Caco-2 (cell line): Measurements from ENCODE around the gene GLYATL2. TPM values are rescaled to one million over a fixed set of nuclear protein-coding genes. Genes with fewer than 3 reads are reported as not detected.

Experiments used
- BruUV-seq: library from RNA; stranded (reverse); fragments of 400-500 nt; replicated peaks from 2 replicates; lab custom pipeline; 2021; lab: Mats Ljungman, UMichigan
- CTCF ChIA-PET: fragments of 300-600 bp; sonication (Branson Sonifier 250); formaldehyde crosslinking; loops from one replicate; lab custom pipeline; 2022; ENCODE audit warnings: antibody characterized with exemption; lab: Charles Lee
- POLR2A ChIA-PET: fragments of 300-600 bp; sonication (Branson Sonifier 250); formaldehyde crosslinking; loops from one replicate; lab custom pipeline; 2022; ENCODE audit warnings: antibody characterized with exemption; lab: Charles Lee
- DNase-seq, 2 experiments: peaks; one replicate each; pipeline versions ENCODE4 v3.0.0 to v3.0.0-alpha.2; 2020 to 2022
- H3K27me3 ChIP-seq: replicated peaks from 2 replicates; pipeline ENCODE4 v1.6.0; 2011; ENCODE audit warnings: low read length; ENCODE audit not compliant: control insufficient read depth, insufficient read depth
- H3K36me3 ChIP-seq: 2 replicates; pipeline ENCODE4 v1.5.1; 2011; ENCODE audit warnings: low read length; ENCODE audit not compliant: control insufficient read depth, insufficient read depth
- H3K4me1 ChIP-seq: fragments of 250-450 bp; sonication (Bioruptor Pico); 2 replicates; pipeline ENCODE4 v1.5.1; 2020; ENCODE audit warnings: mild to moderate bottlenecking
- H3K4me3 ChIP-seq: 2 replicates; pipeline ENCODE4 v1.5.1; 2011; ENCODE audit warnings: low read depth, mild to moderate bottlenecking, control low read depth, low read length
- H3K9me3 ChIP-seq: fragments of 250-450 bp; sonication (Bioruptor Pico); 2 replicates; pipeline ENCODE4 v1.5.1; 2020; ENCODE audit warnings: mild to moderate bottlenecking, moderate library complexity
- H3K27ac Mint-ChIP-seq: one replicate; pipeline ENCODE4 v1.8.0; 2022; ENCODE audit warnings: mixed read lengths; ENCODE audit not compliant: unreplicated experiment
- H3K27me3 Mint-ChIP-seq: one replicate; pipeline ENCODE4 v1.8.0; 2022; ENCODE audit warnings: mixed read lengths; ENCODE audit not compliant: insufficient read depth, unreplicated experiment
- H3K36me3 Mint-ChIP-seq: one replicate; pipeline ENCODE4 v1.8.0; 2022; ENCODE audit warnings: mild to moderate bottlenecking, mixed read lengths; ENCODE audit not compliant: insufficient read depth, unreplicated experiment
- H3K4me1 Mint-ChIP-seq: one replicate; pipeline ENCODE4 v1.8.0; 2022; ENCODE audit warnings: low read depth, mixed read lengths; ENCODE audit not compliant: unreplicated experiment
- H3K4me3 Mint-ChIP-seq: one replicate; pipeline ENCODE4 v1.8.0; 2022; ENCODE audit warnings: mild to moderate bottlenecking, moderate library complexity, mixed read lengths; ENCODE audit not compliant: unreplicated experiment
- H3K9me3 Mint-ChIP-seq: one replicate; pipeline ENCODE4 v1.8.0; 2022; ENCODE audit warnings: mixed read lengths; ENCODE audit not compliant: unreplicated experiment
- CTCF ChIP-seq, 2 experiments: fragments of 200-600 bp in 1 of 2; IDR thresholded peaks; 1 replicate in 1 of 2; 2 replicates in 1 of 2; pipeline versions ENCODE4 v1.5.1 to v1.8.0; 2011 to 2022; ENCODE audit warnings: antibody characterized with exemption in 1 of 2, control low read depth in 1 of 2, inconsistent platforms in 1 of 2, low read depth in 1 of 2, low read length in 1 of 2, mild to moderate bottlenecking in 1 of 2, moderate library complexity in 1 of 2; ENCODE audit not compliant: insufficient read depth in 1 of 2, severe bottlenecking in 1 of 2, unreplicated experiment in 1 of 2
- intact Hi-C: fragments of 100-400 bp; cut with micrococcal nuclease; formaldehyde crosslinking; loops from one replicate; pipeline ENCODE4 v1.10.0; 2022; ENCODE audit not compliant: unreplicated experiment
- total RNA-seq: library from RNA; stranded (reverse); gene quantifications from 2 replicates; pipeline ENCODE4 v1.2.3, GENCODE V29; 2022

GLYATL2 gene
- total RNA-seq, 1 experiment from 2014 or later = not detected

- Mint-ChIP-seq H3K36me3 (no peaks in the 10 kb centered on the region), H3K27ac (no peak overlapping the region), H3K9me3 (peaks cover 15% of the 10 kb centered on the region), H3K4me1 (no peaks in the 10 kb centered on the region), H3K27me3 (peaks cover 3% of the 10 kb centered on the region), H3K4me3 (no peak overlapping the region)
- DNase-seq = no peak
- no peak for TF ChIP-seq CTCF (IDR thresholded peaks at IDR 0.05; ENCODE audit: insufficient read depth in 1 of 2, low read depth in 1 of 2, low read length in 1 of 2, severe bottlenecking in 1 of 2, unreplicated experiment in 1 of 2)
- Histone ChIP-seq H3K9me3 (no peaks in the 10 kb centered on the region), H3K27me3 (no peaks in the 10 kb centered on the region), H3K36me3 (no peaks in the 10 kb centered on the region), H3K4me1 (no peaks in the 10 kb centered on the region), H3K4me3 (no peak overlapping the region)
- ChIA-PET CTCF (no interaction called here), POLR2A (no interaction called here)
- no TSS peak for BruUV-seq
- intact Hi-C loops = no loop called here
These were observed 19.2 kb upstream of the GLYATL2 start for GRCh38 chr11:58863697-58864096.

GRCh38 chr11:58861533-58861932, 17.0 kb upstream of the GLYATL2 start:
- H3K4me3 Mint-ChIP-seq = no peak overlapping the region
- no peak for TF ChIP-seq CTCF (IDR thresholded peaks at IDR 0.05; ENCODE audit: insufficient read depth in 1 of 2, low read depth in 1 of 2, low read length in 1 of 2, severe bottlenecking in 1 of 2, unreplicated experiment in 1 of 2)
- H3K9me3 ChIP-seq = no peaks in the 10 kb centered on the region
- peaks cover 3% of the 10 kb centered on the region for H3K27me3 Mint-ChIP-seq
- H3K27ac Mint-ChIP-seq = no peak overlapping the region
- no peaks in the 10 kb centered on the region for H3K4me1 ChIP-seq
- H3K27me3 ChIP-seq = no peaks in the 10 kb centered on the region
- no peaks in the 10 kb centered on the region for H3K36me3 ChIP-seq
- no peaks in the 10 kb centered on the region for H3K36me3 Mint-ChIP-seq
- peaks cover 15% of the 10 kb centered on the region for H3K9me3 Mint-ChIP-seq
- intact Hi-C loops = no loop called here
- DNase-seq = no peak
- POLR2A ChIA-PET = no interaction called here
- no peaks in the 10 kb centered on the region for H3K4me1 Mint-ChIP-seq
- no peak overlapping the region for H3K4me3 ChIP-seq
- CTCF ChIA-PET = no interaction called here
- BruUV-seq = no TSS peak

GRCh38 chr11:58856806-58857205, 12.3 kb upstream of the GLYATL2 start:
- ChIA-PET POLR2A (no interaction called here), CTCF (no interaction called here)
- H3K9me3 ChIP-seq = no peaks in the 10 kb centered on the region
- no peak for DNase-seq
- no peaks in the 10 kb centered on the region for H3K36me3 ChIP-seq
- H3K27ac Mint-ChIP-seq = no peak overlapping the region
- H3K27me3 Mint-ChIP-seq = no peaks in the 10 kb centered on the region
- intact Hi-C loops = no loop called here
- no TSS peak for BruUV-seq
- no peak overlapping the region for H3K4me3 Mint-ChIP-seq
- H3K9me3 Mint-ChIP-seq = peaks cover 4% of the 10 kb centered on the region
- no peak for TF ChIP-seq CTCF (IDR thresholded peaks at IDR 0.05; ENCODE audit: insufficient read depth in 1 of 2, low read depth in 1 of 2, low read length in 1 of 2, severe bottlenecking in 1 of 2, unreplicated experiment in 1 of 2)
- no peaks in the 10 kb centered on the region for H3K4me1 Mint-ChIP-seq
- H3K36me3 Mint-ChIP-seq = no peaks in the 10 kb centered on the region
- H3K27me3 ChIP-seq = no peaks in the 10 kb centered on the region
- H3K4me3 ChIP-seq = no peak overlapping the region
- H3K4me1 ChIP-seq = no peaks in the 10 kb centered on the region
